ENCODE results near the gene NFKBIE. TPM values are rescaled to one million over a fixed set of nuclear protein-coding genes. Genes with fewer than 3 reads are reported as not detected.

NFKBIE gene
- total RNA-seq, 4 donors from 2014 or later: 13.1 to 25.5 (median 15.3) TPM

DNA sequence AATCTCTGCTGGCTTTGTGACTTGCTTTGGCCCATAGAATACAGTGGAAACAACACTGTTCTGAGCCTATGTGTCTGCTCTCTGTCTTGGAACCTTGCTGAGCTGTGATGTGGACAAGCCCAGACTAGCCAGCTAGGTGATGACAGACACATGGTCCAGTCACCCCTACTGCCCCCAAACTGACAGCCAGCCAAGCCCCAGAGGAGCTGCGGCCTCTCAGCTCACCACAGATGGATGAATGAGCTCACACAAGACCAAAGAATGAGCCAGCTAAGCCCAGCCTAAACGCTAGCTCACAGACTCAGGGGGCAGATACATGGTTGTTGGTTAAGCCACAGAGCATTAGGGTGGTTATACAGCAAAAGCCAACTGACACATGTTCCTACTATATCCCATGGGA is 43.7 kb upstream of the NFKBIE start:
- DNase-seq (ENCODE audit: low spot score) (no peak), ATAC-seq (ENCODE audit: low FRiP score) (no peak)
- TF ChIP-seq, protein P1, sequence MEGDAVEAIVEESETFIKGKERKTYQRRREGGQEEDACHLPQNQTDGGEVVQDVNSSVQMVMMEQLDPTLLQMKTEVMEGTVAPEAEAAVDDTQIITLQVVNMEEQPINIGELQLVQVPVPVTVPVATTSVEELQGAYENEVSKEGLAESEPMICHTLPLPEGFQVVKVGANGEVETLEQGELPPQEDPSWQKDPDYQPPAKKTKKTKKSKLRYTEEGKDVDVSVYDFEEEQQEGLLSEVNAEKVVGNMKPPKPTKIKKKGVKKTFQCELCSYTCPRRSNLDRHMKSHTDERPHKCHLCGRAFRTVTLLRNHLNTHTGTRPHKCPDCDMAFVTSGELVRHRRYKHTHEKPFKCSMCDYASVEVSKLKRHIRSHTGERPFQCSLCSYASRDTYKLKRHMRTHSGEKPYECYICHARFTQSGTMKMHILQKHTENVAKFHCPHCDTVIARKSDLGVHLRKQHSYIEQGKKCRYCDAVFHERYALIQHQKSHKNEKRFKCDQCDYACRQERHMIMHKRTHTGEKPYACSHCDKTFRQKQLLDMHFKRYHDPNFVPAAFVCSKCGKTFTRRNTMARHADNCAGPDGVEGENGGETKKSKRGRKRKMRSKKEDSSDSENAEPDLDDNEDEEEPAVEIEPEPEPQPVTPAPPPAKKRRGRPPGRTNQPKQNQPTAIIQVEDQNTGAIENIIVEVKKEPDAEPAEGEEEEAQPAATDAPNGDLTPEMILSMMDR (IDR thresholded peaks at IDR 0.05): no peak

DNA sequence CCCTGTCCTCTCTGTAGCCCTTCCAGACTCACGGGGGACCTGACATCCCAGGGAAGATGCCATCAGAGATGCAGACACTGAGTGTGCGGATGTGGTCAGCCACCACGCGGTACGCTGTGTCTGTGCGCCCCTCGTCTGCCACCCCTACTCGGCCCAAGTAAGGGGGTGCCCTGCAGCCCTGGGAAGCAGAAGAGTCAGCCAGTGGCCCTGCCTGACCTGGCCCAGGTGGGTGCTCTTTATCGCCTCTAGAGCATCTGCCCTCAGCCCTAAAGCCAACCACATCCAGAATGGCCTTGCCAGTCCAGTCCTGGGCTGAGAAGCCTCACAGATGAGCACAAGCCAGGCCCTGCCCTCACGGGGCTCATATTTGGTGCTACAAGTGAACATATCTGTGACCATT is 41.9 kb upstream of the NFKBIE start:
- ATAC-seq (ENCODE audit: low FRiP score) (no peak), DNase-seq (ENCODE audit: low spot score) (no peak)
- TF ChIP-seq, protein P1 (IDR thresholded peaks at IDR 0.05): no peak

DNA sequence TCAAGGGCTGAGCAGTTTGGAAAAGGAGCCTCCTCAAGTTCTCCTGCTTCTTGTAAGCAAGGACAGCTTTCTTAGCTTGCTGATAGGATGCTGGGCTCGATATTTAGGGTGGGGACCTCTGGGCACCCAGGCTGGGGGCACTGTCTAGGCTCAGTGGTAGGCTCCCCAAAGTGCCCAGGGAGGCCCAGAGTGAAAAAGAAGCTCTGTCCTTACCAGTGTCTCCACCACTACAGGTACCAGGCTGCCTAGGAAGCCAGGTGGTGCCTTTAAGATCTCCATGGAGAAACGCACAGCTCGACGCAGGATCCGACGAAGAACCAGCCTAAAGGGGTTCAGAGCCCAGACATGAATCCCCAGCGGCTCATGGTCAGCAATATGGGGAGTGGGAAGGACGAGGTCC is 41.4 kb upstream of the NFKBIE start:
- TF ChIP-seq, protein P1 (IDR thresholded peaks at IDR 0.05): no peak
- ATAC-seq (ENCODE audit: low FRiP score) (no peak), DNase-seq (ENCODE audit: low spot score) (no peak)

DNA sequence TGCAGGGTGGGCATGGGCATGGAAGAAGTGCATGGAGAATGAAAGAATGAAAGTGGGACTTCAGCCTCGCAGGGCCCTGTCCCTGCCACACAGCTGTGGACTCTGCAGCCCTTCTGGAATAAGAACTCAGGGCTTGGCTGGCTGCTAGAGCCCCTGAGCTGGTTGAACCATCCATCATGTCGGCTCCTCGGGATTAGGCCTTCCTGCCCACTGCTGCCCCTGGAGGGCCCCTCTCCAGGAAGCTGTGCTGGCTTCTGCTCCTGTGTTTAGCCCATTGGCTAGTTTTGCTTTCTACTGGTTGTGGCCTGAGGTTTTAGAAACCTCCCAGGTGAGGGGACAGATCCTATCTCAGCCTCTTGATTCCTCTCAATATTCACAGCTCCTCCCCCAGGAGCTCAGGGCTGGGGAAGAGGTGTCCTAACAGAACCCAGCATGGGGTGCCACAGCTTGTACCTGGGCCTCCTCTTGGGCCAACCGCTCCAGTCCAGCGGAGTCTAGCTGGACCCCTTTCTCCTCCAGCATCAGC is 39.9 kb upstream of the NFKBIE start:
- TF ChIP-seq, protein P1 (IDR thresholded peaks at IDR 0.05): no peak
- no peak for ATAC-seq (ENCODE audit: low FRiP score)
- DNase-seq (ENCODE audit: low spot score): no peak

DNA sequence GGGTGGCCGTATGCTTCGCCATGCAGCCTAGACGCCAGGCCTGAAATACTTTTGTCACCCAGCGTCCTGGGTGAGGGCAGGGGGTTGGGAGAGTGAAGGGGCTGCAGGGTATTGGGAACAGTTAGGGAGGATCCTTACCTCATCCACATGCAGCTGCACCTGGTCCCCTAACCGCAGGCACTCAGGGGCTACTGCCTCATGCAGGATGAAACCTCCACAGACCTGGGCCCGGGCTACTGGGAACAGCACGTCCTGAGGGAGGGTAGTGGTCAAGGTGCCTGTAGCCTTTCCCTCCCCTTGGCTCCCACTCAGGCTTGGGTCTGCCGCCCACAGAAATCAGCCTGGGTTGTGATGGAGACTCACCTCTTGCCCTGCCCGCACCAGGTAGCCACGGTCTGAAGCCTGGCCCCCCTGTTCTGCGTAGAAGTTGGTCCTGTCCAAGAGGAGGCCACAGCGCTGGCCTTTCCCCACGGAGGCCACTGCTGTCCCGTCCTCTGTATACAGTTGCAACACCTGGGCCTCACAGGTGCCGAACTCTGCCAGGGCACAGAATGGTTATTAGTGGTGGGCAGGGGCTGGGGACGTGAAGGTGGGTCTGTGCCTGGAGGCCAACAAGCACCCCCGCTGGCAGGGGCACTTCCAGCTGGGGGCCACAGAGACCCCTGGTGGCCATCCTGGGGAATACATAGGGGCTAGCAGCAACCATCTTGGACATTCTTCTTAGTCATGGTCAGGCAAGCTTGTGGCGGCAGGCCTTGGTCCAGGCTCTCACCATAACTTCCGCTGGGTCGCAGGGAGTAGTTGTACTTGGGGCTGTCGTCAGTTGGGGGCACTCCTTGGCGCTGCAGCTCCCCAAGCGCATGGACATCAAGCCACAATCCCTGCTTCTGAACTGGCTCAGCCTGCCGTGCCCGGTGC is 39.2 kb upstream of the NFKBIE start:
- ATAC-seq (ENCODE audit: low FRiP score) (no peak), DNase-seq (ENCODE audit: low spot score) (no peak)
- TF ChIP-seq, protein P1 (IDR thresholded peaks at IDR 0.05): no peak

DNA sequence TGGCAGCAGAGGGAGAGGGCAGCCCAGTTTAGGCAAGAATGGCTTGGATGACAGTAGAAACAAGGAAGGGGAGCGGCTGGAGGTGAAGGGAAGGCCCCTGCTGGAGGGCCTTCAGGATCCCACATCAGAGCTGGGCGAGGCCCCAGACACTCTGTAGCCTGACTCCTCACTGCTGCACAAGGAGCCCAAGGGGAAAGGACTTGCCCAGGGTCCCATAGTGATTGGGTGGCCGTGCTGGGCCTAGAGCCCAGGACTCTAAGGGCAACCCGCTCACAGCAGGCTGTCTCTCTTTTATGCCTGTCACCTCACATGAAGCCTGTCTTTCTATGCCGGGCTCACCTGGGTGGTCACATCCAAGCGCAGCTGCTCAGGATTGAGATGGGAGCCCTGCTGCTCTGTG is 38.5 kb upstream of the NFKBIE start:
- ATAC-seq (ENCODE audit: low FRiP score): no peak
- no peak for DNase-seq (ENCODE audit: low spot score)
- TF ChIP-seq, protein P1 (IDR thresholded peaks at IDR 0.05): no peak

DNA sequence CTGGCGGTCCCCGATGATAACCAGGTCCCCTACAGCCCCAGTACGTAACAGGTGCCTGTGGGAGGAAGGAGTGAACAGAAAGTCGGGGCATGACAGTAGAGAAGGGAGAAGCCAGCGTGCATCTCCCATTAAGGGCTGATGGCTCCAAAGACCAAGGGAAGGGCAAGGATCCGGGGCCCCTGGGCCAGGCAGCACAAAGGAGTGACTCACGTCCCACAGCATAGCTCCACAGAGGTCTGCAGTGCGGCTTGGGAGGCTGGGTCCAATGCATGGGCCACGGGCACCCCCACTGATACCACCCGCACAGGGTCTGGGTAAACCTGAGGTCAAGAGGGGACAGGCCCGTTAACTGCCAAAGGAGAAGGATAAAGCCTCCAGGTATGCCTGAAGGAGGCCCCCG is 37.5 kb upstream of the NFKBIE start:
- DNase-seq (ENCODE audit: low spot score) (no peak), ATAC-seq (ENCODE audit: low FRiP score) (no peak)
- TF ChIP-seq, protein P1 (IDR thresholded peaks at IDR 0.05): no peak
